Activated CD8-positive, alpha-beta memory T cell treated with anti-CD3 and anti-CD28 coated beads, Interleukin-2, amount 10 ng/mL, durations not matched to agents 7 days and 5 days (primary cell): Measurements from ENCODE around the gene CHRM5. TPM values are rescaled to one million over a fixed set of nuclear protein-coding genes. Genes with fewer than 3 reads are reported as not detected.
"Not testable (repeated sequence)": the region's sequence is repeated elsewhere in the genome, so short reads cannot be mapped to it uniquely, and the experiment has no call there.

Experiments used
- ATAC-seq: fragments of 150-1000 bp; cut with Tn5 transposase; one replicate; pipeline ENCODE4 v1.10.0; 2021; ENCODE audit warnings: moderate library complexity
- CTCF ChIA-PET: fragments of 350-600 bp; sonication (Branson Sonifier 250); formaldehyde crosslinking; loops from one replicate; lab custom pipeline; 2021; ENCODE audit warnings: antibody characterized with exemption; lab: Charles Lee
- DNase-seq: peaks from one replicate; pipeline ENCODE4 v3.0.0-alpha.2; 2020
- H3K27ac Mint-ChIP-seq: one replicate; pipeline ENCODE4 v1.8.0; 2021; ENCODE audit warnings: mild to moderate bottlenecking, mixed read lengths
- H3K27me3 Mint-ChIP-seq: one replicate; pipeline ENCODE4 v1.8.0; 2021; ENCODE audit warnings: mixed read lengths
- H3K36me3 Mint-ChIP-seq: one replicate; pipeline ENCODE4 v1.8.0; 2021; ENCODE audit warnings: mild to moderate bottlenecking, mixed read lengths
- H3K4me1 Mint-ChIP-seq: one replicate; pipeline ENCODE4 v1.8.0; 2021; ENCODE audit warnings: mixed read lengths
- H3K4me3 Mint-ChIP-seq: one replicate; pipeline ENCODE4 v1.8.0; 2021; ENCODE audit warnings: mild to moderate bottlenecking, moderate library complexity, mixed read lengths
- H3K9me3 Mint-ChIP-seq: one replicate; pipeline ENCODE4 v1.8.0; 2022; ENCODE audit warnings: low read depth, mixed read lengths
- total RNA-seq, 2 experiments: library from RNA; stranded (reverse); gene quantifications; one replicate each; pipeline ENCODE4 v1.2.3, GENCODE V29; 2021

CHRM5 gene
- total RNA-seq, 2 experiments from 2014 or later, result not detected

DNA sequence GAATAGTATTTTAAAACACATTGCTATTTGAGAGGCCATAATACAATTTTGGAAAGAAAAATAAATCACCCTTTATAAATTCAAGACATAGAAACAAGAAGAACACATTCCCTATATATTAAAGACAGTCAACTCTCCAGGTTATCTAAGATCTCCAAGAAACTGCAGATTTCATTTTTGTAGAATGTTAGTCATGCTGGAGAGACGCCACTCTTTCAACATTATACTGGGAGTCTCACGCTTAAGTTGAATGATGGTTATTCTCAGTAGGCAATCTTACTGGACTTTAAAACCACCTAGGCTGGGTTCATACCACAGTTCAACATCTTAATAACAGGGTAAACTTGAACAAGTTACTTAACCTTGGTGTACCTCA is 3.6 kb upstream of the CHRM5 start:
- Mint-ChIP-seq H3K27ac (no peak overlapping the region), H3K27me3 (no peaks in the 10 kb centered on the region), H3K36me3 (no peaks in the 10 kb centered on the region), H3K4me3 (no peak overlapping the region), H3K4me1 (no peaks in the 10 kb centered on the region), H3K9me3 (no peaks in the 10 kb centered on the region)
- DNase-seq (no peak), ATAC-seq (no peak)
- CTCF ChIA-PET, result interaction anchor here (0.7 to 1.2 kb wide), 6 partner anchors 9 to 229 kb away, joined by 3 to 6 read pairs (median 3); no protein-coding TSS in a partner anchor

DNA sequence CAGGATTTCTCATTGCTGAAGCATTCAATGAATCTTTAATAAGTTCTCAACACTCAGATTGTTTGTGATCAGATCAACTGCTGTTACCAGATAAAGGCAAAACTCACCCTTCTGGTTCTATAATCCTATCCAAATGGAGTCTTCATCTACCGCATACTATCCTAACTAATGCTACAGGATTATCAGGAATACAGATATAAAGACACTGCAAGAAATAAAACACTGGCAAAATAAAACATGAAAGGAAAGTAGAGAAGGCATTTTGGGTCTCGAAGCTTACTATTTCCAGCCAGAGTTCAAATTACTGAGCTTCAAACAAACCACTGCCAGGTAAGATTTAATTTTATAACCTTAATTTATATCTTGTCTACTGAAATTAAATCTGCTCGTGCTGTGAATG is 524 bp downstream of the CHRM5 start:
- Mint-ChIP-seq H3K4me1 (no peaks in the 10 kb centered on the region), H3K27ac (no peak overlapping the region), H3K4me3 (no peak overlapping the region), H3K9me3 (no peaks in the 10 kb centered on the region), H3K27me3 (no peaks in the 10 kb centered on the region), H3K36me3 (no peaks in the 10 kb centered on the region)
- ATAC-seq (no peak), DNase-seq (no peak)
- CTCF ChIA-PET, result interaction anchor here (0.8 to 0.9 kb wide), 2 partner anchors 8 to 232 kb away, joined by 3 read pairs; no protein-coding TSS in a partner anchor

DNA sequence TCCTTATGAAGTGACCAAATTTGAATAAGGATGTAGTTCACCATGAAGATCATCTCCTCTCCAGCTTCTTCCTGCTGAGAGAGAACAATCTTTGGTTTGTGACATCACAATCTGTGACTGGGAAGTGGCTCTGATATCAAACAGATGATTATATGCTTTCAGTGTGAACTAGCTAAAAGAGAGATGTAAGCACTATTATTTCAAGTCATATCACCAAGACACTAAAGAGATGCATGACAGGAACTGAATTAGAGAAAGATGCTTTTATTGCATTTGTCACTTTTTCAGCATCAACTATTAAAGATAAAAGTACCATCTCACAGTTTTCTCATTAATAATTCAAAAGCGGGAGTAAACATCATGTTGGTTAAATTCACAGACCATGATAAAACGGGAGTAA is 3.5 kb downstream of the CHRM5 start:
- CTCF ChIA-PET, result no interaction called here
- H3K4me1 Mint-ChIP-seq, result no peaks in the 10 kb centered on the region
- no peak overlapping the region for H3K4me3 Mint-ChIP-seq
- no peaks in the 10 kb centered on the region for H3K27me3 Mint-ChIP-seq
- H3K27ac Mint-ChIP-seq, result no peak overlapping the region
- DNase-seq, result no peak
- no peak for ATAC-seq
- H3K36me3 Mint-ChIP-seq, result no peaks in the 10 kb centered on the region
- no peaks in the 10 kb centered on the region for H3K9me3 Mint-ChIP-seq

DNA sequence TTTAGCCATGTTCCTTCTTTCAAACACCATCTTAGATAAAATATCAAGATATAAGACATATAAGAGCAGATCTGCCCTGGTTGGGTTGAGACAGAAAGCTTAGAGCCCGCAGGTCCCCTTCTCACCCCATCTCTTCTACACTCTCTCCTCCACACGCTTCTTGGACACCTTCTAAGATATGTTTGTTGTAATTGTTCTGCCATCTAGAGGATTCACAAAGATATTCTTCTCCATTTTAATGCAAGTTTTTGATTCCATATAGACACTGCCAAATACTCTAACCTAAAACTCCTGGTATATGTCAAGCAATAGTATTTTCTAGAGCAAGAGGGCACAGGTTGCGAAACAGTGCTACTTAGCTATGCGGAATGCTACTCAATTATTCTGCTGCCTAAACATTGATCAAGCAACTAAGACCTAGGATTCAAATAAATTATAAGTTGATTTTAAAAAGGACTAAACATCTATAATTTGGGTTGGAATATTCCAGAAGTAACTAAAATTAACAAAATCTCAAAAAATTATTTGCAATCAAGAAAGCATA is 6.8 kb downstream of the CHRM5 start:
- no peaks in the 10 kb centered on the region for H3K27me3 Mint-ChIP-seq
- CTCF ChIA-PET, result no interaction called here
- H3K36me3 Mint-ChIP-seq, result no peaks in the 10 kb centered on the region

DNA sequence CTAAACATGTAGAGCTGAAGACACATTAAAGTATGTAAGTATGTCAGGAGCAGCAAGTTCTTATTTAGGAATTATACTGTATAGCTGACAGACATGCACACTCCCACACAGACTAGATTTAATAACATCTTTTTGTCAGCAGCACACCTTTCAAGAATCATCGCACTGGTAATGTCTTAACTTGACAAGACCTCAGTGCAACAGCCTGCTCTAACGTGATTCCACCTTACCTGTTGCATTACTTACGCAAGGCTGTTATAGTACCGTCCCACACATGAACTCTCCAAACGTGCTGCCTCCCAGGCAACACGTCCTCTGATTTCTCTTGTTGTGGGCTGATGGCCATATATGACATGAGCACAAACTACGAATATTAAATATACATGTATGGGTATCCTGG is 11.9 kb downstream of the CHRM5 start:
- Mint-ChIP-seq H3K27me3 (no peaks in the 10 kb centered on the region), H3K27ac (no peak overlapping the region), H3K4me1 (peaks cover 10% of the 10 kb centered on the region), H3K4me3 (no peak overlapping the region), H3K9me3 (no peaks in the 10 kb centered on the region), H3K36me3 (no peaks in the 10 kb centered on the region)
- ATAC-seq (no peak), DNase-seq (no peak)
- CTCF ChIA-PET, result interaction anchor here (0.9 kb wide), 1 partner anchor 16 kb away, joined by 3 read pairs; no protein-coding TSS in a partner anchor

More for the DNA sequence above, 6.8 kb downstream of the CHRM5 start:
- Mint-ChIP-seq H3K4me3 (no peak overlapping the region), H3K9me3 (no peaks in the 10 kb centered on the region), H3K27ac (no peak overlapping the region), H3K4me1 (peaks cover 3% of the 10 kb centered on the region)
- ATAC-seq (no peak), DNase-seq (no peak)

DNA sequence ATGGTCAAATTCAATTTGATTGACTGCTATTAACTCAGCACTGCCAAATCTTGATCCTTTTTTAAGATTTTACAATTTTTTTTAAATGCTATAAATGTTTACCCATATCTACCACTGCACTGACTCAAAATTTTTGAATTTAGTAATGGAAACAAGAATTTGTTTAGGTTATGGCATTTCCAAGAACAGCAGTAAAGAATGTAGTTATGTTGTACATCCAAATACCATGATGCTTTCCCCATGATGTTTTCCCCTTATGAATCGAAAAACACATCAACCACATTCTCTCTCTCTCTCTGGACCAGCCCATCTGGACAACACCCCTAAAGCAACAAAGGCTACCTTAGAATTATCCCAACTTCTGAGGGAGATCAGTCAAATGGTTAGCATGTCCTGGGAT is 14.2 kb downstream of the CHRM5 start:
- Mint-ChIP-seq H3K36me3 (no peaks in the 10 kb centered on the region), H3K4me1 (peaks cover 10% of the 10 kb centered on the region), H3K9me3 (no peaks in the 10 kb centered on the region), H3K27ac (no peak overlapping the region), H3K4me3 (no peak overlapping the region), H3K27me3 (no peaks in the 10 kb centered on the region)
- ATAC-seq (no peak), DNase-seq (no peak)
- CTCF ChIA-PET, result no interaction called here

DNA sequence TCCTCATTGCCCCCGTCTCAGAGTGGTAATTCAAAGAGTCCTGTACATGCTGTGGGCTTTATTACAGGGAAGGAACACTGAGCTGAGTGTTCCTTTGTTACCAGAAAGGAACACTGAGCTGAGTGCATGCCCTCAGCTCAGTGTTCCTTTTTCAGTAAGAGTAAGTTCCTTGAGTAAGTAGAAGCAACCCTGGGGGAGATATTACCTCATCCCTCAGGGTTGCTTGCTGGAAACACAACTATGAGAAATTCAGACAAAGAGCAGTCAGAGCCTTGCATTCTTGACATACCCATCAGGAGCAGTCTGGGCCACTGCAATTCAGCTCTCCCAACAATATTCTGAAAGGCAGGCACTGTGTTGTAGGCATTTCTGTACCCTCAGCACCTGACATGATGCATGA is 17.0 kb downstream of the CHRM5 start:
- H3K4me1 Mint-ChIP-seq, result peaks cover 8% of the 10 kb centered on the region
- H3K36me3 Mint-ChIP-seq, result no peaks in the 10 kb centered on the region
- H3K27me3 Mint-ChIP-seq, result no peaks in the 10 kb centered on the region
- H3K9me3 Mint-ChIP-seq, result no peaks in the 10 kb centered on the region
- DNase-seq (no peak), ATAC-seq (no peak)
- no peak overlapping the region for H3K27ac Mint-ChIP-seq
- CTCF ChIA-PET, result no interaction called here
- H3K4me3 Mint-ChIP-seq, result no peak overlapping the region

DNA sequence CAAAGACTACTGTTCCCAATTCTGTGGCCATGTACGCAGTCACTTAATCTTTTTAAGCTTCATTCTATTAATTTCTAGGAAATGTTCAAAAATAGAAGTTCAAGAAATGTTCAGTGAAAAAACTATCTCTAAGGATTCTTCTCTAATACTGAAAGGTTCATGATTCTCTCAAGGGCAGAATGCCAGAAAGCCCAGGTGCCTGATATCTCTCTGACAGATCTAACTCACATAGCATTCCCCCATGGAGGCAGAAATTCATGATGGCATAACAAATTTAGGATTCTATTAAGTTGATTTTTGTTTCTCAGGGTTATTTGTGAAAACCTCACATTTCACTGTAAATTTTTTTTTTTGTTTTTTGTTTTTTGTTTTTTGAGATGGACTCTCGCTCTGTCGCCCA is 17.5 kb downstream of the CHRM5 start:
- H3K36me3 Mint-ChIP-seq, result no peaks in the 10 kb centered on the region
- H3K4me1 Mint-ChIP-seq, result peaks cover 8% of the 10 kb centered on the region
- no peak overlapping the region for H3K4me3 Mint-ChIP-seq
- DNase-seq (no peak), ATAC-seq (no peak)
- no peaks in the 10 kb centered on the region for H3K9me3 Mint-ChIP-seq
- no peaks in the 10 kb centered on the region for H3K27me3 Mint-ChIP-seq
- no peak overlapping the region for H3K27ac Mint-ChIP-seq
- CTCF ChIA-PET, result no interaction called here

DNA sequence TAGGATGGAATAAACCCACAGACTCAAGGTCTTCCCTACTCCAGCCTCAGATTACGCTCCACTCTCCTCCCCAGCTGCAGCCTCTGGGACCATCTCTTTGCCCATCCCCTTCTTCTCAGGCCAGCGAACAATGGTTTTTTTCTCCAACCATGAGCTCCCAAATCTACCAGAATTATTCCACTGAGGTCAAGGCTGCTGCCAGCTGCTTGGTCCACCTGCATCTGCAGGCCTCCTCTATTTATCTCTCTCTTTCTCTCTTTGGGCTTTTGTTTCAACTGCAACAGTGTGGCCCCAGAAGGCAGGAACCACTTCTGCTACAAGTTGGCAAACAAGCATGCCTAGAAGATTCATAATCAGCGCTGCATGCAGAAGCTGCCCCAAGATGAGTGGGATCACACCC is 19.1 kb downstream of the CHRM5 start:
- no peaks in the 10 kb centered on the region for H3K9me3 Mint-ChIP-seq
- no peak for DNase-seq
- H3K27ac Mint-ChIP-seq, result no peak overlapping the region
- H3K36me3 Mint-ChIP-seq, result no peaks in the 10 kb centered on the region
- ATAC-seq, result no peak
- no peaks in the 10 kb centered on the region for H3K27me3 Mint-ChIP-seq
- H3K4me1 Mint-ChIP-seq, result peaks cover 8% of the 10 kb centered on the region
- H3K4me3 Mint-ChIP-seq, result no peak overlapping the region
- CTCF ChIA-PET, result no interaction called here

DNA sequence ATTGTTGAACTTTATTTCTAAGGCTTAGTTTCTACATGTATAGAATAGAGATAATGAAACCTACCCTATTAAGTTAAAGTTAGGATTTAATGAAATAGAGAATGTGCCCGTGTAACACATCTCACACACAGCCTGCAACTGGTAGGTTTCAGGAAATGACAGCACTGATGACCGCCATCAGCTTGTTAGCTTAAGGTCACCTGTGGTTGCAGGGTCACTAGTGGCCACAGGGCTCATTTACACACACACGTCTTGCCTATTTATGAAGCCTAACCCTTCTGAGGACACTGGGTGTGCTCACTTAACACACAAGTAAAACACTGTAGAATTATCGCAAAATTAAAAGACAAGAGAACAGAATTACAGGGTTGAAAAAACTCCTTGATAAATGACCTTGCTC is 20.1 kb downstream of the CHRM5 start:
- no peak for ATAC-seq
- H3K9me3 Mint-ChIP-seq, result no peaks in the 10 kb centered on the region
- no peak for DNase-seq
- H3K4me3 Mint-ChIP-seq, result no peak overlapping the region
- no peaks in the 10 kb centered on the region for H3K36me3 Mint-ChIP-seq
- H3K27me3 Mint-ChIP-seq, result no peaks in the 10 kb centered on the region
- peaks cover 4% of the 10 kb centered on the region for H3K4me1 Mint-ChIP-seq
- CTCF ChIA-PET, result no interaction called here
- no peak overlapping the region for H3K27ac Mint-ChIP-seq

DNA sequence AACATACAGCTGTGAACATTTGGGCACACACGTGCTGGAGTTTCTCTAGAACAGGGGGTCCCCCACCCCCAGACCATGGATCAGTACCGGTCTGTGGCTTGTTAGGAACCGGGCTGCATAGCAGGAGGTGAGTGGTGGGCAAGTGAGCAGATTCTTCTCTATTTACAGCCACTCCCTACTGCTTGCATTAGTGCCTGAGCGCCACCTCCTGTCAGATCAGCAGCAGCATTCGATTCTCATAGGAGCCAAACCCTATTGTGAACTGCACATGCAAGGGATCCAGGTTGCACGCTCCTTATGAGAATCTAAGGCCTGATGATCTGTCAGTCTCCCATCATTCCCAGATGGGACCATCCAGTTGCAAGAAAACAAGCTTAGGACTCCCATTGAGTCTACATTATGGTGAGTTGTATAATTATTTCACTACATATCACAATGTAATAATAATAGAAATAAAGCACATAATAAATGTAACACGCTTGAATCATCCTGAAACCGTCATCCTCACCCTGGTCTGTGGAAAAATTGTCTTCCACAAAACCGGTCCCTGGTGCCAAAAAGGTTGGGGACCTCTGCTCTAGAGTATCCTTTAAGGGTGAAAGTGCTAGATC is 25.8 kb downstream of the CHRM5 start:
- H3K4me3 Mint-ChIP-seq, result no peak overlapping the region
- DNase-seq (no peak), ATAC-seq (no peak)
- H3K9me3 Mint-ChIP-seq, result no peaks in the 10 kb centered on the region
- H3K27ac Mint-ChIP-seq, result no peak overlapping the region
- CTCF ChIA-PET, result interaction anchor here (1.9 kb wide), 1 partner anchor 13 kb away, joined by 5 read pairs; no protein-coding TSS in a partner anchor
- H3K36me3 Mint-ChIP-seq, result no peaks in the 10 kb centered on the region
- no peaks in the 10 kb centered on the region for H3K4me1 Mint-ChIP-seq
- H3K27me3 Mint-ChIP-seq, result no peaks in the 10 kb centered on the region

DNA sequence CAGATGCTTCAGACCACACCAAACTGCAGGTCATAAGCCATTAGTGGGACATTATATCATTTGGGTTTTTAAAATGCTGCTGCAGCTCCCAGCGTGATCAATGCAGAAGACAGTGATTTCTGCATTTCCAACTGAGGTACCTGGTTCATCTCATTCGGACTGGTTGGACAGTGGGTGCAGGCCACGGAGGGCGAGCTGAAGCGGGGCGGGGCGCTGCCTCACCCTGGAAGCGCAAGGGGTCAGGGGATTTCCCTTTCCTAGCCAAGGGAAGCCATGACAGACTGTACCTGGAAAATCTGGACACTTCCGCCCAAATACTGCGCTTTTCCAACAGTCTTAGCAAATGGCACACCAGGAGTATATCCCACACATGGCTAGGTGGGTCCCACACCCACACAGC is 27.4 kb downstream of the CHRM5 start:
- ATAC-seq, H3K9me3 Mint-ChIP-seq, H3K27me3 Mint-ChIP-seq, DNase-seq, CTCF ChIA-PET, H3K27ac Mint-ChIP-seq, H3K36me3 Mint-ChIP-seq, H3K4me3 Mint-ChIP-seq, H3K4me1 Mint-ChIP-seq: not testable (repeated sequence)

DNA sequence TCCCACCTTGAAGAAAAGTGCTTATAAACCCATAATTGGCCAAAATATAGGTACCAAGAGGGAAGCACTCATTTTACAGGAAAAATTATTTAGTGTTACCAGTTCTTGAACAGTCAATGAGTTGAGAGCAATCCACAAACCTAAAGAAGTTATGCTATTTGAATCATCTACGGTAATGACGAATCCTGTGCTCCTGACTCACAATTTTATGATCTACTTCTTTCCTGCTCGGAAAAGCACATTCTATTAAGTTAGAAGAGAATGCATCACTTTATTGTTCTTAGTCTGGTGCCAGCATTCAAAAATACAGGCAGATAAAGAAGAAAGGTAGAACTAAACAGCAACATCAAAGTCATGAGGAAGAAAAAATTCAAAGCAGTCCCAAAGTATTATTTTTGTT is 33.2 kb downstream of the CHRM5 start:
- Mint-ChIP-seq H3K27ac (no peak overlapping the region), H3K36me3 (peaks cover 3% of the 10 kb centered on the region), H3K9me3 (no peaks in the 10 kb centered on the region), H3K27me3 (no peaks in the 10 kb centered on the region), H3K4me3 (no peak overlapping the region), H3K4me1 (no peaks in the 10 kb centered on the region)
- ATAC-seq (no peak), DNase-seq (no peak)
- CTCF ChIA-PET, result no interaction called here

DNA sequence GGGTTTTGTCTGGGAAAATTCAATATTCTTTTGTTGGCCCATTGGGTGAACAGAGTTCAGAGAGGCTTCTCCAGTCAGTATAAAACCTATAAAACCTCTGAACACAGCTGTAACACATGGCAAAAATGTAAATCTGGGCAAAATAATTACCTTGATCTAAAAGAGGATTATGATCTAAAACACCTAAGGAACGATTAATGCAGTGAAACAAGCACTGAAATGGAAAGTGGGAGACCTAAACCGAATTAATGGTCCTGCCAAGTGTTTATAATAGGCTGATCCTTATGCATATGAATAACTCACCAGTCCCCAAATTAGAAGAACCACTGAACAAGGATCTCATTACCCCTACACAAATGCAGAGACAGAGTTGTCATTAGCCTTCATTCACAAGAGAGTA is 38.1 kb downstream of the CHRM5 start:
- no peaks in the 10 kb centered on the region for H3K9me3 Mint-ChIP-seq
- peaks cover 3% of the 10 kb centered on the region for H3K36me3 Mint-ChIP-seq
- H3K4me3 Mint-ChIP-seq, result no peak overlapping the region
- ATAC-seq, result no peak
- CTCF ChIA-PET, result no interaction called here
- no peaks in the 10 kb centered on the region for H3K4me1 Mint-ChIP-seq
- H3K27me3 Mint-ChIP-seq, result no peaks in the 10 kb centered on the region
- no peak for DNase-seq
- no peak overlapping the region for H3K27ac Mint-ChIP-seq
